Colonic mucosa (tissue), 4 donors: ENCODE data around the gene XRCC3. TPM values are rescaled to one million over a fixed set of nuclear protein-coding genes. Genes with fewer than 3 reads are reported as not detected.
A peak's percentile ranks its signal among the peaks of the same experiment; 100 is the strongest.

Experiments used
- DNase-seq: peaks from one replicate; pipeline ENCODE4 v3.0.0-alpha.2; 2020
- H3K27ac ChIP-seq: fragments of 200-600 bp; one replicate; pipeline ENCODE4 v1.8.0; 2021
- H3K27me3 ChIP-seq: fragments of 200-600 bp; one replicate; pipeline ENCODE4 v1.8.0; 2021
- H3K36me3 ChIP-seq: fragments of 200-600 bp; one replicate; pipeline ENCODE4 v1.8.0; 2021
- H3K4me1 ChIP-seq: fragments of 200-600 bp; one replicate; pipeline ENCODE4 v1.8.0; 2021; ENCODE audit warnings: mild to moderate bottlenecking
- H3K4me3 ChIP-seq: fragments of 200-600 bp; one replicate; pipeline ENCODE4 v1.8.0; 2021
- H3K9ac ChIP-seq, 2 donors: one replicate each; pipeline ENCODE4 v1.7.0; 2013; ENCODE audit warnings: control low read depth in 2 of 2, low read depth in 2 of 2, low read length in 2 of 2
- H3K9me3 ChIP-seq: fragments of 200-600 bp; one replicate; pipeline ENCODE4 v1.8.0; 2021
- CTCF ChIP-seq: fragments of 200-600 bp; IDR thresholded peaks from one replicate; pipeline ENCODE4 v1.8.0; 2022; ENCODE audit warnings: antibody characterized with exemption, mild to moderate bottlenecking
- intact Hi-C: fragments of 100-400 bp; cut with DNase I; formaldehyde crosslinking; loops from one replicate; pipeline ENCODE4 v1.14.1; 2022
- total RNA-seq, 2 donors: library from RNA; stranded (reverse); fragmentation: NEBNext Ultra II Directional in 1 of 2; extraction: Animal tissue kit (Norgen Biotek cat#: 25700) in 1 of 2; gene quantifications; one replicate each; pipeline ENCODE4 v1.2.1, GENCODE V29; 2021
- donor health status: healthy.
- donor health status: DM: no; HTN: no; CAD: no.
- donor health status: DM: no; HTN: no; CAD: no.

XRCC3 gene
- total RNA-seq, 2 donors from 2014 or later: 8.3 to 70.0 TPM

- Histone ChIP-seq H3K36me3 (no peaks in the 10 kb centered on the region), H3K27ac (peak overlapping the region; percentile 84), H3K4me3 (no peak overlapping the region), H3K9ac (peak overlapping the region in 1 of 2 donors; percentile 62), H3K27me3 (no peaks in the 10 kb centered on the region), H3K4me1 (peaks cover 11% of the 10 kb centered on the region), H3K9me3 (no peaks in the 10 kb centered on the region)
- intact Hi-C loops: no loop called here
- no peak for TF ChIP-seq CTCF
- DNase-seq: peak; percentile 79
Observed at GRCh38 chr14:103710771-103711377, 4.4 kb downstream of the XRCC3 start.

GRCh38 chr14:103709814-103710213, 5.4 kb downstream of the XRCC3 start:
- Histone ChIP-seq H3K27ac (peak overlapping the region; percentile 84), H3K4me3 (no peak overlapping the region), H3K9ac (peak overlapping the region in 1 of 2 donors; percentile 14), H3K36me3 (no peaks in the 10 kb centered on the region), H3K9me3 (no peaks in the 10 kb centered on the region), H3K4me1 (peaks cover 11% of the 10 kb centered on the region), H3K27me3 (no peaks in the 10 kb centered on the region)
- intact Hi-C loops: no loop called here
- DNase-seq: no peak
- TF ChIP-seq CTCF: no peak

GRCh38 chr14:103708750-103709187, 6.5 kb downstream of the XRCC3 start:
- Histone ChIP-seq H3K27me3 (no peaks in the 10 kb centered on the region), H3K4me1 (peaks cover 5% of the 10 kb centered on the region), H3K36me3 (no peaks in the 10 kb centered on the region), H3K27ac (no peak overlapping the region), H3K4me3 (no peak overlapping the region), H3K9me3 (no peaks in the 10 kb centered on the region), H3K9ac (no peak overlapping the region)
- intact Hi-C loops: no loop called here
- no peak for TF ChIP-seq CTCF
- DNase-seq: no peak

- Histone ChIP-seq H3K9ac (no peak overlapping the region), H3K27ac (no peak overlapping the region), H3K9me3 (no peaks in the 10 kb centered on the region), H3K4me1 (peaks cover 5% of the 10 kb centered on the region), H3K27me3 (no peaks in the 10 kb centered on the region), H3K36me3 (no peaks in the 10 kb centered on the region), H3K4me3 (no peak overlapping the region)
- no peak for TF ChIP-seq CTCF
- intact Hi-C loops: no loop called here
- no peak for DNase-seq
Observed at GRCh38 chr14:103707329-103708263, 7.7 kb downstream of the XRCC3 start.

GRCh38 chr14:103706551-103707328, 8.5 kb downstream of the XRCC3 start:
- Histone ChIP-seq H3K27ac (no peak overlapping the region), H3K4me1 (peaks cover 4% of the 10 kb centered on the region), H3K9me3 (no peaks in the 10 kb centered on the region), H3K36me3 (no peaks in the 10 kb centered on the region), H3K4me3 (no peak overlapping the region), H3K27me3 (no peaks in the 10 kb centered on the region), H3K9ac (no peak overlapping the region)
- intact Hi-C loops: no loop called here
- DNase-seq: no peak
- TF ChIP-seq CTCF: no peak
